NOMO-1 treated with dmso at 0.1 percent for 144 hours (cell line): ENCODE measurements around the gene RNASEL.
"Not testable (repeated sequence)": the region's sequence is repeated elsewhere in the genome, so short reads cannot be mapped to it uniquely, and the experiment has no call there.

Source experiments
- DNase-seq: peaks from one replicate; lab custom pipeline; 2025; ENCODE audit not compliant: unreplicated experiment; lab: John Stamatoyannopoulos, UW

RNASEL gene

DNA sequence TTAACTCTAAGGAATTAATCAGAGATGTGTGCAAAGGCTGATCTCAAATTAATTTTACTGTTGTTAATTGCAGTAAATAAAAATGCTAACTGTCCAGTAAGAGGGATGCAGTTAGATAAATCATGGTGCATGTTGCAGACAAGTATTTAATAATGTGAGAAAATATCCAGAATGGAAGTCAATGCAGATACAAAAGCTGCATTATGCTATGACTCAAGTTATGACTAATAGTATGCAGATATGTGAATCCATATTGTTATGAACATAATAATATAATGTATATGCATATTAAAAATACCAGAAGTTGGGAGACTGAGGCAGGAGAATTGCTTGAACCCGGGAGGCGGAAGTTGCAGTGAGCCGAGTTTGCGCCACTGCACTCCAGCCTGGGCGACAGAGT is 21.4 kb downstream of the RNASEL start:
- DNase-seq, result no peak

DNA sequence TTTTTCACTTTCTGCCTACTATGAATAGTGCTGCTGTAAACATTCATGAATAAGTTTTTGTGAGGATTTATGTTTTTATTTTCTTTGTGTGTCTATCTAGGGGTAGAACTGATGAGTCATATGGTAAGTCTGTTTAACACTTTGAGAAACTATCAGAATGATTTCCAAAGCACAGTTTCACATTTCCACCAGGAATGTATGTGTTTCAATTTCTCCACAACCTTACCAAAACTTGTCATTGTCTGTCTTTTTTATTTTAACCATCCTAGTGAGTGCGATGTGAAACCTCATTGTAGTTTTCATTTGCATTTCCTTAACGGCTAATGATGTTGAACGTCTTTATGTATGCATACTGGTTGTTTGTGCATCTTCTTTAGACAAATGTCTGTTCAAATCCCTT is 23.5 kb downstream of the RNASEL start:
- no peak for DNase-seq

DNA sequence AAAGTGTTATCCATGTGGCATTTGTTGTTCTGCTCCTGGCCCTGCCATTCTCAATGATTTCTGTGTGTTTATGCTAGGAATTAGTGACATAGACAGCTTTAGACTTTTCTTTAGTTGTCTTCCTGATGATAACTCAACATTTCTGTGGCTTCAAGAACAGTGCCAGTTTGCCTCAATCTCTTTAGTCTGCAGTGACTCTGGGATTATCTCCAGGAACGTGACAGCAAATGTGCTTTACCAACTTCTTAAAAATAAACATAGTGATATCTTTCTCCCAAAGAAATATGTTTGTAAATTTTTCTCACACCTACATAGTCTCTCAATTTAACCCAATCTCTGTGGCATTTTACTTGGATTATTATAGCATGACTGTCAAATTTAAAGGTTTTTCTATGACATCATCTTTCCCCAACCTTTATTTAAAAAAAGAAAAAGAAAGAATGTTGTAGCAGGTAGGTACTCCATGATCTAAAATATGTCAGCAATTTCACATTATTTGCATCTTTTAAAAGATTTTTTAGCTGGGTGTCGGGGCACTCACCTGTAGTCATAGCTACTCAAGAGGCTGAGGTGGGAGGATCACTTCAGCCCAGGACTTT is 24.6 kb downstream of the RNASEL start:
- DNase-seq, result no peak

DNA sequence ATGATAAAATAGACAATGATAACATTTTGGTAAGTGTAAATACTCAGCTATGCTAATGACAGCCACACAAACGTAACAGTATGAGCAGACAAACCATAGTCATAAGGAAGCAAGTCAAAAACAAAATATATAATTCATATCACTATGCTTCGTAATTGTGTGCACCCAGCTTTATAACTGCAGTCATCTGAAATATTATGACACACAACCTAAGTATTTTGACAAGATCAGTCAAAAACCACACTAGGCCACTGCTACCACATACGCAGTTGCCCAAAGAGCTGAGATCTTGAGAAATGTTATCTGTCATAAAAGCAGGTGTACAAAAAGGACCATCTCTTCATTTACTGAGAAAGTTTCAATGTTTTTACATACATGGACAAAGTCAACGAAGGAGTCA is 26.0 kb downstream of the RNASEL start:
- DNase-seq, result no peak

DNA sequence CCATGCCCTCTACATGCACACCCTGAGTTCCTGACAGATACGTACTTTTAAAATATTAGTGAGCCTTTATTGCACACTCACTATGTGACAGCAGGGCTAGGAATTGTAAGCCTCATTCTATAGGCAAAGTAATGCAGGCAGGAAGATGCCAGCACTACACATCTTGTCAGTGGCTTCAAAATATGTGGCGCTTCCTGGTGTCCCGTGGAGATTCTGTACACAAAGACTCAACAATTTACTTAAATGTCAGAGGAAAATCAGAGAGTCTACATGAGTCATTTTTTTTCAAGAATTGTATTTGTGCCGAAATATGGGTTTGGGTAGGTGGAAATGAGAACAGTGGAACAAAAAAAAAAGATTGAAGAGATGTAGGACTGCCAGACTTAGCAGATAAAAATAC is 27.6 kb downstream of the RNASEL start:
- DNase-seq, result no peak

DNA sequence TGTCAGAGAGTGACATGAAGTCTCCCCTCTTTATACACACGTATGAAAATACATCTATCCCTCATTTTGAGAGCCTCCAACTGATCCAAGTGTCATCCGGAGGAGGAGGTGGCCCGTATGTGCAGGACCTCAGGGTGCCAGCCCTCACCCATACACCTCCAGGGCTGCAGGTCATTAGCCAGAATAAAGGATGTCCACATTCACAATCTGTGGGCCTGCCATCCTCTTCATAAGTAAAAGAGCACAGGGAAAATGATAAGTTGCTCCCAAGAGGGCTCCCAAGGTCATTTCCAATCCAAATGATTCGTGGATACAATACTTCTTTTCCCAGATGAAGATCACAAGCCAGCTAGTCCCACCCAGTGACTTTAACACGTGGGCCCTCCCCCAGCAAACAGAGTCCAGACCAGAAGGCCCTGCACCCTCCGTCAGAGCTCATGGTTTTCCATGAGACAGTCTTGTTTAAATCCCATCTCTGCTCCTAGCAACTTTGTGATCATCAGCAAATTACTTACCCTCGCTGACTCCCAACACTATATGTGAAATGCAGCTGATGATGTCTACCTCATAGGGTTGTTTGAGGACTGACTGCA is 28.6 kb downstream of the RNASEL start:
- no peak for DNase-seq

DNA sequence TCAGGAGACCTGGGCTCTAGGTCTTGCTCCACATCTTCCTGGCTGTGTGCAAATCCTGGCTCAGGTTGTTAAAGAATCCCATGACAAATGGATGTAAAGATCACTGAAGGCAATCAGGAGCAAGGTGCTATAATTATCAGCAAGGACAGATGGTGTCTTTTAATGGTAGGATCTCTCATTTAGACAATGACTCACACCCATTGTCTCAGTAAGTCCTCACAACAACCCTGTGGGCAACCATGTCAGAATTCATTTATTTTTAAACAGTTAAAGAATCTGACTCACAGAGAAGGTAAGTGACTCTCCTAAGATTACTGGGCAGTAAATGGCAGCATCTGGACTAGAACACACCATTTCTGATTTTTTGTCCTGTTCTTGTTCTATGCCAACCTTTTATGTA is 32.8 kb downstream of the RNASEL start:
- DNase-seq, result no peak

DNA sequence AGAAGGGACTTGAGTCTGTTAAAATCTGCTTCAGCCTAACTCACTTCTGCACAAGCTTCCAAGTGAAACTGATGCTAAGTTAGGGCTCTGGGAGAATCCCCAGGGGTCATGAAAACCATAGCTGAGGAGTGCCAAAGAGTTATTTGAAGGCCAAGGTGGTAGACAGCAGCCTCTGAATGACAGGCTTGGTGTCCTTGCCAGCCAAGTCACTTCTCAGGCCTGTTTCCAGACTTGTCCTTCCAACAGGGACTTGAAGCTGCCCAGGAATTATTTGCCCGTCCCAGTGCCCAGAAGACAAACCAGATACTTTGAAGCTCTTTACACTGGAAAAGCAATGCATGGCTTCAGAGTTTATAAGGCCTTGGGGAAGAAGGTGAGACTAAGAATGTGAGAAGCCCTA is 33.6 kb downstream of the RNASEL start:
- DNase-seq, result no peak

DNA sequence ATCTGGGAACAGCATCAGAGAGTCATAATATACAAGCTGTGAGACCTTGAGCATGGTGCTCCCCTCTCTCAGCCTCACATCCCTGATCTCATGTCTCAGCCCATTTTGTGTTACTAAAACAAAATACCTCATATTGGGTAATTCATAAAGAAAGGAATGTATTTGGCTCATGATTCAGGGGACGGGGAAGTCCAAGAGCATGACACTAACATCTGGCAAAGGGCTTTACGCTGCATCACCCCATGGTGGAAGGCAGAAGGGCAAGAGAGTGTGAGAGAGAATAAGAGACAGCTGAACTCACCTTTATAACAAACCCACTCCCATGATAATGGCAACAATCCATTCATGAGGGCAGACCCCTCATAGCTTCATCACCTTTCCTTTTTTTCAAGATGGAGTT is 36.5 kb downstream of the RNASEL start:
- no peak for DNase-seq

DNA sequence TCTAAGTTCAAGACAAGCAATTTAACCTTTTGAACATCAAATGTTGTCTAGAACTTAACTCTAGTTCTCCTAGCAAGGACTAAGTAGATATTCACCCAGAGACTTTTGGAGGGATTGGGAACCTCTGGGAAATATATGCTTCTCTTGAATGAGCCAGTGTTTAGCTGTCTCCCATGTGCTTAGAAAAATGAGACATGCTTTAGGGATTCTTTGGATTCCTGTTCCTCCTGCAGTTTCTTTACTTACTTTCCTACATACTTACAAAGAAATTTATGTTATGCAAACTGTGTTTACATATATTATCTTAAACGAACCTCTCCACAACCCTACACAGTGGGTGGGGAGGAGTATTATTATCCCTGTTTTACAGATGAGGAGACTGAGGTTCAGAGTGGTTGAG is 39.2 kb downstream of the RNASEL start:
- DNase-seq, result no peak

DNA sequence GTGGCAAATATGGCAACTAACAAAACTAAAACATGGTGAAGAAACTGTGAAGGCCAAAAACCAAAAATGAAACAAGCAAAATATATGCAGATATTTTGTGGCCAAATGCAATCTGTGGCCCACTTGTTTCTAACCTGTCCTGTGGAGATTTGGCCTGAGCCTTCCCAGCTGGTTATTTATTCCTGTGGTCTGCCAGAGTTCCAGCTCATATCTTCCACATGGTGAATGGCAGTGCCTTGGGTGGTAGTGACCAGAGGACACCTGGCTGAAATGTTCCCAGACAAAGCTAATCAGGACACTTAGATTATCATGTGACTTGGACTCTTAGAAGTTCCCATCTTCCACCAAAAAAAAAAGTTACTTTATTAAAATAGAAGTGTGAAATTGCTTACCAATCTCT is 39.7 kb downstream of the RNASEL start:
- no peak for DNase-seq

DNA sequence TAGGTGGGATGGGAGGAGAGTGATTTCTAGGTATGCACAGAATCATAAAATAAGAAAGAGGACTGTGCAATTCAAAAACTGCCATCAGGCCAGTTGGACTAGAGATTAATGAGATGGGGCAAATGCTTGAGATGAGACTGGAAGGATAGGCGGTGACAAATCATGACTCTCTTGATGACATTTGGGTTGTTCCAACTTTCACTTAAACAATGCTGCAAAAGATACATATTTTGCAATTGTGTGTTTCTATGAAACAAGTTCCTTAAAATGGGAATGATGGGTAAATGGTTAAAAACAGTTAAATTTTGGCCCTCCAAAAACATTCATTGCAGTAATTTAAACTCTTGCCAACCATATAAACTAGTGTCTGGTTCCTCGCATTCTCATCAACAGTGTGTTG is 55.2 kb downstream of the RNASEL start:
- DNase-seq, result no peak

DNA sequence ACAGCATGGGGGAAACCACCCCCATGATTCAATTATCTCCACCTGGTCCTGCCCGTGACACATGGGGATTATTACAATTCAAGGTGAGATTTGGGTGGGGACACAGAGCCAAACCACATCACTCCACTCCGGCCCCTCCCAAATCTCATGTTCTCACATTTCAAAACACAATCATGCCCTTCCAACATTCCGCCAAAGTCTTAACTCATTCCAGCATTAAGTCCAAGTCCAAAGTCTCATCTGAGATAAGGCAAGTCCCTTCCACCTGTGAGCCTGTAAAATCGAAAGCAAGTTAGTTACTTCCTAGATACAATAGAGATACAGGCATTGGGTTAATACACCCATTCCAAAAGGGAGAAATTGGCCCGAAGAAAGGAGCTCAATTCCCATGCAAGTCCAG is 60.9 kb downstream of the RNASEL start:
- not testable (repeated sequence) for DNase-seq

DNA sequence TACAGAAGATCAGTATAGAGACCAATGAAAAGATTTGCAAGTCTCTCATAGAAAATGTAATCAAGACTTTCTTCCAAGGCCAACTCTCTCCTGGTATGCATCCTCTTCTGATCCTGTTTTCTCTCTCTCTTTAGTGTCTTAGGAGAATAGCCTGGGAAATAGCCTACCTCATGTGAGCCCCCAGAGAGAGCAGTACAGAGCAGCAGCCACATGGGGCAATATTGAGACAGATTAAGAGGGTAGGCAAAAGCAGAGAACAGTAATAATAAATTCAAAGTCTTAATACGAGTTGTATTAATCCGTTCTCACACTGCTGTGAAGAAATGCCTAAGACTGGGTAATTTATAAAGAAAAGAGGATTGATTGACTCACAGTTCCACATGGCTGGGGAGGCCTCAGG is 61.4 kb downstream of the RNASEL start:
- no peak for DNase-seq

DNA sequence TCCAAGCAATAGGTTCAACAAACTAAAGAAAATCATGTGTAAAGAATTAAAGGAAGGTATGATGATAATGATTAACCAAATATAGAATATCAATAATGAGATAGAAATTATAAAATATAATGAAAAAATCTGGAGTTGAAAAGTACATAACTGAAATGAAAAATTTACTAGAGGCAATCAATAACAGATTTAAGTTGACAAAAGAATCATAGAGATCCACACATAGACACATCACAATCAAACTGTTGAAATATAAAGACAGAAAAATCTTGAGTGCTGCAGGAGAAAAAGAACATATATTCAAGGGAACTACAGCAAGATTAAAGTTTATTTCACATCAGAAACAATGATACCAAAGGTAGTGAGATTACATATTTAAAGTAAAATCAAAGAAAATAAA is 63.7 kb downstream of the RNASEL start:
- DNase-seq, result no peak
